NB4 (cell line): Measurements from ENCODE around the gene CMIP.

Source experiments
- CTCF ChIP-seq: IDR thresholded peaks from one replicate; pipeline ENCODE4 v1.5.1; 2012; ENCODE audit warnings: low read depth, low read length
- MAX ChIP-seq: IDR thresholded peaks from 2 replicates; pipeline ENCODE4 v1.6.1; 2011; ENCODE audit warnings: low read depth, low read length
- MYC ChIP-seq: IDR thresholded peaks from 2 replicates; pipeline ENCODE4 v1.6.1; 2011; ENCODE audit warnings: low read depth, low read length
- POLR2A ChIP-seq: IDR thresholded peaks from 2 replicates; pipeline ENCODE4 v1.6.1; 2011; ENCODE audit warnings: mild to moderate bottlenecking; ENCODE audit not compliant: insufficient read length; ENCODE audit errors: extremely low read depth

- no peak for TF ChIP-seq MYC
- no peak for TF ChIP-seq CTCF
- TF ChIP-seq MAX = no peak
- no peak for TF ChIP-seq POLR2A
Measured at GRCh38 chr16:81419806-81420205, 24.8 kb upstream of the CMIP start.
